Stimulated activated CD4-positive, alpha-beta T cell treated with anti-CD3 and anti-CD28 coated beads, Interleukin-2, amount 100 ng/mL, for 48 hours (primary cell): ENCODE results near the gene CYREN.
"Not testable (repeated sequence)": the region's sequence is repeated elsewhere in the genome, so short reads cannot be mapped to it uniquely, and the experiment has no call there.

Source experiments
- DNase-seq, 2 donors: peaks; one replicate each; pipeline ENCODE4 v3.0.0-alpha.2; 2020

Gene CYREN

GRCh38 chr7:135174941-135175340 lies 4.4 kb upstream of the CYREN start:
- DNase-seq: no peak

GRCh38 chr7:135173916-135174315 lies 3.4 kb upstream of the CYREN start:
- DNase-seq: not testable (repeated sequence)

GRCh38 chr7:135171581-135172291 lies 1.2 kb upstream of the CYREN start:
- not testable (repeated sequence) for DNase-seq

GRCh38 chr7:135170998-135171481 lies 533 bp upstream of the CYREN start:
- DNase-seq: not testable (repeated sequence)

- no peak for DNase-seq
Observed at GRCh38 chr7:135169964-135170273, 588 bp downstream of the CYREN start.

GRCh38 chr7:135169141-135169963 lies 1.2 kb downstream of the CYREN start:
- peak; percentile 47 to 58 for DNase-seq

- DNase-seq: no peak
Observed at GRCh38 chr7:135168489-135169140, 1.9 kb downstream of the CYREN start.

GRCh38 chr7:135168001-135168400 lies 2.5 kb downstream of the CYREN start:
- no peak for DNase-seq

- DNase-seq: no peak
Observed at GRCh38 chr7:135167365-135167917, 3.1 kb downstream of the CYREN start.

GRCh38 chr7:135166338-135166990 lies 4.0 kb downstream of the CYREN start:
- no peak for DNase-seq

- DNase-seq: no peak
Observed at GRCh38 chr7:135165862-135166261, 4.6 kb downstream of the CYREN start.

- no peak for DNase-seq
Observed at GRCh38 chr7:135164357-135165061, 6.0 kb downstream of the CYREN start.

GRCh38 chr7:135162382-135163001 lies 8.0 kb downstream of the CYREN start:
- no peak for DNase-seq

- no peak for DNase-seq
Observed at GRCh38 chr7:135161669-135162068, 8.8 kb downstream of the CYREN start.

GRCh38 chr7:135160858-135161653 lies 9.5 kb downstream of the CYREN start:
- no peak for DNase-seq

GRCh38 chr7:135160098-135160857 lies 10.2 kb downstream of the CYREN start:
- DNase-seq: no peak

- no peak for DNase-seq
Observed at GRCh38 chr7:135159359-135160085, 11.0 kb downstream of the CYREN start.

- DNase-seq: no peak
Observed at GRCh38 chr7:135158874-135159273, 11.6 kb downstream of the CYREN start.

GRCh38 chr7:135158141-135158655 lies 12.3 kb downstream of the CYREN start:
- DNase-seq: no peak
